Prostate gland (tissue), 2 donors: ENCODE results near the gene NIM1K.

Experiments
- POLR2A ChIP-seq: fragments of 450-650 bp; IDR thresholded peaks from one replicate; pipeline ENCODE4 v1.6.1; 2016; ENCODE audit warnings: antibody characterized with exemption, mild to moderate bottlenecking
- TF ChIP-seq, protein P1 (sequence below), 4 experiments: fragments of 200-600 bp in 2 of 4; fragments of 450-650 bp in 2 of 4; sonication (generic) in 2 of 4; IDR thresholded peaks; 1 replicate in 3 of 4; 2 replicates in 1 of 4; pipeline ENCODE4 v1.5.1; 2016 to 2019; ENCODE audit warnings: antibody characterized with exemption in 4 of 4, mild to moderate bottlenecking in 2 of 4, moderate library complexity in 2 of 4

DNA sequence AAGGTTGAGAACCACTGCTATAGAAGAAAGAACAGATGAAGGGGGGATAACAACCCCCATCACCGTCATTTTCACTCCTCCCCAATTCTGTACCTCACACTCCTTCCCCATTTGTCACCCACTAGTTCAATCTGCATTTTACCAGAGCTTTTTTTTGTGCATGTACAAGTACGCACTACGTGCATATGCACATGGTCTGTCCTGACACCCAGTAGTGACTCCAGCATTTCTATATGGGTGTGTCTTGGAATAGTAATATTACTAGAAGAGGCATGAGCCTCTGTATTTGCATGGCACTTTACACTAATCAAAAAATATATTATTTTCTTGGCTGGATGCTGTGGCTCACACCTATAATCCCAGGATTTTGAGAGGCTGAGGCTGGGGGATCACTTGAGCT is 38.7 kb downstream of the NIM1K start:
- TF ChIP-seq, protein P1, sequence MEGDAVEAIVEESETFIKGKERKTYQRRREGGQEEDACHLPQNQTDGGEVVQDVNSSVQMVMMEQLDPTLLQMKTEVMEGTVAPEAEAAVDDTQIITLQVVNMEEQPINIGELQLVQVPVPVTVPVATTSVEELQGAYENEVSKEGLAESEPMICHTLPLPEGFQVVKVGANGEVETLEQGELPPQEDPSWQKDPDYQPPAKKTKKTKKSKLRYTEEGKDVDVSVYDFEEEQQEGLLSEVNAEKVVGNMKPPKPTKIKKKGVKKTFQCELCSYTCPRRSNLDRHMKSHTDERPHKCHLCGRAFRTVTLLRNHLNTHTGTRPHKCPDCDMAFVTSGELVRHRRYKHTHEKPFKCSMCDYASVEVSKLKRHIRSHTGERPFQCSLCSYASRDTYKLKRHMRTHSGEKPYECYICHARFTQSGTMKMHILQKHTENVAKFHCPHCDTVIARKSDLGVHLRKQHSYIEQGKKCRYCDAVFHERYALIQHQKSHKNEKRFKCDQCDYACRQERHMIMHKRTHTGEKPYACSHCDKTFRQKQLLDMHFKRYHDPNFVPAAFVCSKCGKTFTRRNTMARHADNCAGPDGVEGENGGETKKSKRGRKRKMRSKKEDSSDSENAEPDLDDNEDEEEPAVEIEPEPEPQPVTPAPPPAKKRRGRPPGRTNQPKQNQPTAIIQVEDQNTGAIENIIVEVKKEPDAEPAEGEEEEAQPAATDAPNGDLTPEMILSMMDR (IDR thresholded peaks at IDR 0.05) = no peak
- TF ChIP-seq POLR2A = no peak
